22Rv1 (cell line): ENCODE results near the gene HCN3.
"Not testable (repeated sequence)": the region's sequence is repeated elsewhere in the genome, so short reads cannot be mapped to it uniquely, and the experiment has no call there.

Source experiments
- ZFX ChIP-seq: fragments of 450-650 bp; IDR thresholded peaks from 2 replicates; pipeline ENCODE4 v1.6.1; 2017; ENCODE audit warnings: antibody characterized with exemption, borderline replicate concordance
- TF ChIP-seq, protein P1 (sequence below): fragments of 450-650 bp; IDR thresholded peaks from 2 replicates; pipeline ENCODE4 v1.5.1; 2017; ENCODE audit warnings: mild to moderate bottlenecking

DNA sequence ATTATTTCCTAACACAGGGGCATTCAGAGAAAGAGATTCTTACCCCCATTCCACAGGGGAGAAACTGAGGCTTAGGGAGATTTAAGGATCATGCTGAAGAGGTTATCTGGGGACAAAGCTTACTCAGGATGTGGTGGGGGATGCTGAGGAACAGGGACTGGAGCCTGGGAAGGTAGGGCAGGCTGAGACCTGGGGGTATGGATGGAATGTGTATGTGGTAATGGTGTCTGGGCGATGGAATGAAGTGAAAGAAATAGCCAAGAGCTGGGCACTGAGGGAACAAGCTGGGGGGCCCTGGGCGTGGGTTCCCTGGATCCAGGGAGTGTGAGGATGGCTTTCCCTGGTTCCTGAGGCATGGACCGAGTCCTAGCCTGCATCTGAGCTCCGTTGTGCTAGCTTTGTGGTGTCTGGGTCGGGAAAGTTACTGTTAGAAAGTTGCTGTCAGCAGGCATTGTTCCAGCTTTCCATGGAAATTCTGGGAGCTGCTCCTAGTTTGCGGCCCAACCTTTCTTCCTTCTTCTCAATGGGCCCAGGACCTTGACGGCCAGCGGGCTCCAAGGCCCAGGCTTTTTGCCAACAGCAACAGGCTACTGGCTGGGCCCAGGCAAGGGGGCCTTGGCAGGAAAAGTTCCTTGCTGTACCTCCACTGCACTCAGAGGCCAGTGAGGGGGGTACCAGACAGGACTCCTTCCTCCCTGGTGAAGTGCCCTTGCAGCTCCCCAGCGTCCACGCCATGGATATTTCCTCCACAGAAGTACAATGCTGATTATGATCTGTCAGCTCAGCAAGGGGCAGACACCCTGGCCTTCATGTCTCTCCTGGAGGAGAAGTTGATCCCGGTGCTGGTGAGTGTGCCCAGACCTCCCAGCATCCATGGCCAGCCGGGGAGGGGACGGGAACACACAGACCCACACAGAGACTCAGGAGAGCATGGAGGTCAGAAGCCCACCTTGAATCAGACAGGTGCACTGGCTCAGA, 45.0 kb upstream of the HCN3 start:
- TF ChIP-seq, protein P1, sequence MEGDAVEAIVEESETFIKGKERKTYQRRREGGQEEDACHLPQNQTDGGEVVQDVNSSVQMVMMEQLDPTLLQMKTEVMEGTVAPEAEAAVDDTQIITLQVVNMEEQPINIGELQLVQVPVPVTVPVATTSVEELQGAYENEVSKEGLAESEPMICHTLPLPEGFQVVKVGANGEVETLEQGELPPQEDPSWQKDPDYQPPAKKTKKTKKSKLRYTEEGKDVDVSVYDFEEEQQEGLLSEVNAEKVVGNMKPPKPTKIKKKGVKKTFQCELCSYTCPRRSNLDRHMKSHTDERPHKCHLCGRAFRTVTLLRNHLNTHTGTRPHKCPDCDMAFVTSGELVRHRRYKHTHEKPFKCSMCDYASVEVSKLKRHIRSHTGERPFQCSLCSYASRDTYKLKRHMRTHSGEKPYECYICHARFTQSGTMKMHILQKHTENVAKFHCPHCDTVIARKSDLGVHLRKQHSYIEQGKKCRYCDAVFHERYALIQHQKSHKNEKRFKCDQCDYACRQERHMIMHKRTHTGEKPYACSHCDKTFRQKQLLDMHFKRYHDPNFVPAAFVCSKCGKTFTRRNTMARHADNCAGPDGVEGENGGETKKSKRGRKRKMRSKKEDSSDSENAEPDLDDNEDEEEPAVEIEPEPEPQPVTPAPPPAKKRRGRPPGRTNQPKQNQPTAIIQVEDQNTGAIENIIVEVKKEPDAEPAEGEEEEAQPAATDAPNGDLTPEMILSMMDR = not testable (repeated sequence)
- not testable (repeated sequence) for TF ChIP-seq ZFX
